Activated CD4-positive, CD25-positive, alpha-beta regulatory T cell (primary cell): ENCODE results near the gene THSD4.
"Not testable (repeated sequence)": the region's sequence is repeated elsewhere in the genome, so short reads cannot be mapped to it uniquely, and the experiment has no call there.

ENCODE experiments used
- DNase-seq, 4 experiments: peaks; one replicate each; lab custom pipeline; 2025; lab: John Stamatoyannopoulos, UW

The THSD4 gene

GRCh38 chr15:71294251-71294910 is 179.1 kb downstream of the THSD4 start:
- DNase-seq = no peak

- DNase-seq = no peak
Measured at GRCh38 chr15:71294911-71295602, 179.8 kb downstream of the THSD4 start.

GRCh38 chr15:71295603-71296314 is 180.5 kb downstream of the THSD4 start:
- DNase-seq = no peak

GRCh38 chr15:71296315-71296679 is 181.0 kb downstream of the THSD4 start:
- no peak for DNase-seq

- no peak for DNase-seq
Measured at GRCh38 chr15:71301958-71302621, 186.8 kb downstream of the THSD4 start.

- no peak for DNase-seq
Measured at GRCh38 chr15:71302861-71303410, 187.7 kb downstream of the THSD4 start.

DNA sequence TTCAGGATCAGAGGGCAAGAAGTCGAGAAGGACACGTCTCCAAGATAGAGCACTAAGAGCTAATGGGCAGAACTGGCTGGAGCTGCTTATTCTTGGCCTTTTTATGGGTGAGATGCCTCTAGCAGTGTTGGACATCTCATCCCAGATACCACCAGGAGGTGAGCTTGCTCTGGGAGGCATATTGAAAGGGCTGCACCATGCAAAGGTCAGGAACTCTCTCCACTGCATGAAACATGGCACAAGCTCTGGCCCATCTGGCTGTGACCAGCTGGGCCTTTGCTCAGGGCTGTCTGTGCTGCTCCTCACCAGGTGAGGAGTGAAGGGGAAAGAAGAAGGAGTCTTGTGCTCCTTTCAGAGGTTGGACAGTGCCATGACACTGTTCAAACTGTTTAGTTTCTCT is 188.7 kb downstream of the THSD4 start:
- no peak for DNase-seq

DNA sequence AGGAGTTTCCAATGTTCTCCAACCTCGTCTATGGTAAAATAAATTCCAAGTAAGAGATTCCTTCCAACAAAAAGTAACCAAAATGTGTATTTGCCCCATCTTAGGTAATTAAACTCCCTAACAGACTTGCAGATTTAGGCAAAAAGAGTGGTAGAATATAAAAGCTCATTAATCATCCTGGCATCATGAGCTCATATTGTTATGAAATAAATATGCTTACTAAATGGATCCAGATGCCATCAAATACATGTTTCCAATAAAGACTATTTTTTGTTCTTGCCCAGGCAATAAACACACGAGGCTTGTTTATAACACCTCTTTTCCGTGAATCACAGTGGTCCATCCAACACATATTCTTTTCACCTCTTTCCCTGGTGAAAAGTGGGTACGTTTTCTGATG is 189.4 kb downstream of the THSD4 start:
- no peak for DNase-seq

DNA sequence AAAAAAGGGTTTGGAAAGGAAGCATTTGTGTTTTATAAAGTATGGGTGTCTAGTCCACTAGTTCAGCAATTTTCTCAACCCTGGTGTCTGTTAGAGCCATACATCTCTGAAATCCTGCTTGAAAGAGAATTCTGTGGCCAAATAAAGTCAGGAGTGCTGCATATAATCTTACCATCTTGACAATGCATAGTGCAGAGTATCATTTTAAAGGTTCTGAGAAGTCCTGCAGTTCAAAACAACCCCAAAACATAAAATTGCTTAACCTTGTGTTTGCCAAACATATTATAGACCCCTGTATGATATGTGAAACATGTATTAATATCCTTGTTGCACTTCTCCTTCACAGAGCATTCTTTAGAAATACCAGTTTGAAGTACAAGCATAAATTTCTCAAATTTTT is 191.3 kb downstream of the THSD4 start:
- DNase-seq = no peak

DNA sequence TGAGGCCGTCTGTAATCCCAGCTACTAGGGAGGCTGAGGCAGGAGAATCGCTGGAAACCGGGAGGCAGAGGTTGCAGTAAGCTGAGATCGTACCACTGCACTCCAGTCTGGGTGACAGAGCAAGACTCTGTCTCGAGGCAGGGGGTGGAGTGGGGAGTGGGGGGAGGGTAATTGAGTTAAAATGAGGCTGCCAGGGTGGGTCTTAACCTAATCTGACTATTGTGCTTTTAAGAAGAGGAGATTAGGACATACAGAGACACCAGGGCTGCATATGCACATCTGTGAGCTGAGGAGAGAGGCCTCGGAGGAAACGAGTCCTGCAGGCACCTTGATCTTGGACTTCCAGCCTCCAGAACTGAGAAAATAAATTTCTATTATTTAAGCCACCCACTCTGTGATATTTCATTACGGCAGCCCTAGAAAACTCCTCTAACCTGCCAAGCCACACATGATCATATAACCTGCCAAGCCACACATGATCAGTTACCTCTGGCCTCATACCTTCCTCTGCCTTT is 197.0 kb downstream of the THSD4 start:
- DNase-seq = no peak

GRCh38 chr15:71312731-71313460 is 197.6 kb downstream of the THSD4 start:
- DNase-seq = no peak

GRCh38 chr15:71313806-71314205 is 198.5 kb downstream of the THSD4 start:
- DNase-seq = no peak

- no peak for DNase-seq
Measured at GRCh38 chr15:71314956-71315537, 199.8 kb downstream of the THSD4 start.

DNA sequence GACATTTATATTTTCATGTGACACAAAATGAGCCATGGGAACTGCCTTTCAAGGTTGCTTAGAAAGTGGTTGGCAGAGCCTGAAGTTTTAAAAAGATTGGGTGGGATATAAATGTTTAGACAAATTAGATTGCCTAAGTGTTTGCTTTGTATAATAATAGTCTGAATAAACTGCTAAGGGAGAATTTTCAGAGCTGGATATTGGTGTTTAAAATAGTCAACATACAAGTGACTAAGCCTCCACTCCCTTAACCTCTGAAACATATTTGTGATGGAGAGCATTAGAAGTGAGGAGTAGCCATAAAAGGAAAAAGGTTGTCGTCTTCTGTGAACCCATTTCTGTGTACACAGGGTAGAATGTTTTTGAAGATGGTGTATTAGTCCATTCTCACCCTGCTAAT is 201.6 kb downstream of the THSD4 start:
- DNase-seq = no peak

DNA sequence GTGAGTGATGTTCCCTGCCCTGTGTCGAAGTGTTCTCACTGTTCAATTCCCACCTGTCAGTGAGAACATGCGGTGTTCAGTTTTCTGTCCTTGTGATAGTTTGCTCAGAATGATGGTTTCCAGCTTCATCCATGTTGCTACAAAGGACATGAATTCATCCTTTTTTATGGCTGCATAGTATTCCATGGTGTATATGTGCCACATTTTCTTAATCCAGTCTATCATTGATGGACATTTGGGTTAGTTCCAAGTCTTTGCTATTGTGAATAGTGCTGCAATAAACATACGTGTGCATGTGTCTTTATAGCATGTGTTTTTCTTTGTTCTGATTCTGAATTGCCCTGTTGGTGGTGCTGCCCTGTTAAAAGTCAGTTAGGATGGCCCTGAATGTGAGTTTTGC is 204.2 kb downstream of the THSD4 start:
- not testable (repeated sequence) for DNase-seq

DNA sequence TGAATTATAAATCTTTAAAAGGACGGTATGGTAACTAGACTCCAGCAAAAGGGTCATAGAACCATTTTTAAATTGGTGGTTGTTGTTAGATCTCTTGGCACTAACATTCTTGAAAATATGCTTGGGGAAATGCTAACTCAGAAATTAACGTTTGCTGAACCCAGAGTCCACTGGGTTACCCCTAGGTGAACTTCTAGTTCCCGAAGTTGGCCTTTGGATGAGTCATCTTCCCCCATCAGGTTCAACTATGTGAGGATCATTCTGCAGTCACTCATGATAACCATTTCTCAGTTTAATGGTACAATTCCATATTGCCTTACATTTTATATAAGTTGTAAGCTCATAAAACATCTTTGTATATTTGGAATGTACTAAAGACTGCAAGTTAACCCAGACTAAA is 204.7 kb downstream of the THSD4 start:
- no peak for DNase-seq

GRCh38 chr15:71323082-71323481 is 207.8 kb downstream of the THSD4 start:
- DNase-seq = no peak

DNA sequence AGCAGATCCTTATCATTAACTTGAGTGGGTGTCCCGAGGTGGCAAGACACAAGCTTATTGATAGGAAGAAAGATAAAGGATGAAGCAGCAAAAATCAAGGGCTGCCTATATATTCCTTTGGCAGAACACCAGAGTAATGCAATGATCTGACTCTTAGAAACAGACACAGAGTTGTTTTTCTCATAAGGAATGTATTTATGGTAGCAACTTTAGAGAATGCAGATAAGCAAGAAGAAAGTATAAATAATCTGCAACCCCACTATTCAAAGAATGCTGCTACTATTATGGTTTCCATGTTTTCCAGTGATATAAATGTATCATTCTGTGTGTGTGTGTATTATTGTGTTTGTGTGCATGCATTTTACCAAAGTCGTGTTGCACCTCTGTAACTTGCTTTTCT is 208.3 kb downstream of the THSD4 start:
- DNase-seq = no peak

GRCh38 chr15:71325481-71325880 is 210.2 kb downstream of the THSD4 start:
- no peak for DNase-seq

DNA sequence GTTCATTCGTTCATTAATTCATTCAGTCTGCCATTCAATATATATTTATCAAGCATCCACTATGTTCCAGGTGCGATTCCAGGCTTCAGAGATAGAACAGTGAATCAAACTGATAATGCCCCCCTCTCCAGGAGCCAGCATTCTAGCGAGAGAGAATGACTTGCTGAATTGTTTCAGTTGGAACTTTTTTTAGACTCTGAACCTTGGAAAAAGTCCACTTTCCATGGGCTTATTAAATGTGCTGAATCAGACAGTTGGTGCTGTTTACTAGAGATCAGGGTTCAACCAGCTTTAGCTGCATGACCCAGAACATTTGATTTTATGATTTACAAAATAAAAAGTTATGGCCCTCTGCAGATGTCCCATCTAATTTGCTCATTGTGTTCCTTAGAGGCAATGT is 213.2 kb downstream of the THSD4 start:
- no peak for DNase-seq

- DNase-seq = no peak
Measured at GRCh38 chr15:71329041-71329440, 213.8 kb downstream of the THSD4 start.
